ENCODE results near the gene KRTAP1-5.

GRCh38 chr17:40995116-40995515, 31.9 kb downstream of the KRTAP1-5 start:
- TF ChIP-seq POLR2A (IDR thresholded peaks at IDR 0.05; ENCODE audit: low read depth, low read length) (no peak), MYC (IDR thresholded peaks at IDR 0.05; ENCODE audit: low read depth, low read length) (no peak), POLR2AphosphoS5 (IDR thresholded peaks at IDR 0.05; ENCODE audit: insufficient read depth, low read depth, low read length) (no peak), EZH2 (IDR thresholded peaks at IDR 0.05; ENCODE audit: borderline replicate concordance, low read depth, low read length, severe bottlenecking) (no peak), FOS (IDR thresholded peaks at IDR 0.05; ENCODE audit: borderline replicate concordance, insufficient read depth, low read length) (no peak), MAX (IDR thresholded peaks at IDR 0.05; ENCODE audit: insufficient read depth, insufficient read length) (no peak), GATA2 (IDR thresholded peaks at IDR 0.05; ENCODE audit: insufficient read depth, insufficient read length, low read depth, low read length) (no peak)
- TF ChIP-seq, protein P1, sequence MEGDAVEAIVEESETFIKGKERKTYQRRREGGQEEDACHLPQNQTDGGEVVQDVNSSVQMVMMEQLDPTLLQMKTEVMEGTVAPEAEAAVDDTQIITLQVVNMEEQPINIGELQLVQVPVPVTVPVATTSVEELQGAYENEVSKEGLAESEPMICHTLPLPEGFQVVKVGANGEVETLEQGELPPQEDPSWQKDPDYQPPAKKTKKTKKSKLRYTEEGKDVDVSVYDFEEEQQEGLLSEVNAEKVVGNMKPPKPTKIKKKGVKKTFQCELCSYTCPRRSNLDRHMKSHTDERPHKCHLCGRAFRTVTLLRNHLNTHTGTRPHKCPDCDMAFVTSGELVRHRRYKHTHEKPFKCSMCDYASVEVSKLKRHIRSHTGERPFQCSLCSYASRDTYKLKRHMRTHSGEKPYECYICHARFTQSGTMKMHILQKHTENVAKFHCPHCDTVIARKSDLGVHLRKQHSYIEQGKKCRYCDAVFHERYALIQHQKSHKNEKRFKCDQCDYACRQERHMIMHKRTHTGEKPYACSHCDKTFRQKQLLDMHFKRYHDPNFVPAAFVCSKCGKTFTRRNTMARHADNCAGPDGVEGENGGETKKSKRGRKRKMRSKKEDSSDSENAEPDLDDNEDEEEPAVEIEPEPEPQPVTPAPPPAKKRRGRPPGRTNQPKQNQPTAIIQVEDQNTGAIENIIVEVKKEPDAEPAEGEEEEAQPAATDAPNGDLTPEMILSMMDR (IDR thresholded peaks at IDR 0.05; ENCODE audit: extremely low read depth in 1 of 2, insufficient read depth in 1 of 2, low read depth in 1 of 2, low read length in 2 of 2): no peak

All from endothelial cell of umbilical vein (primary cell).